HepG2 (cell line): ENCODE results near the gene DSN1. TPM values are rescaled to one million over a fixed set of nuclear protein-coding genes. Genes with fewer than 3 reads are reported as not detected.
A peak's percentile ranks its signal among the peaks of the same experiment; 100 is the strongest.

Experiments used
- ARID5B ChIP-seq: IDR thresholded peaks from 2 replicates; pipeline ENCODE4 v1.4.0; 2020; ENCODE audit warnings: mild to moderate bottlenecking, missing genetic modification reagents
- EHMT2 ChIP-seq: fragments of 200-600 bp; sonication (generic); IDR thresholded peaks from 2 replicates; pipeline ENCODE4 v1.7.0; 2017; ENCODE audit warnings: antibody characterized with exemption, low read depth, low read length, borderline replicate concordance
- IRF2 ChIP-seq: IDR thresholded peaks from 2 replicates; pipeline ENCODE4 v1.6.1; 2018; ENCODE audit warnings: missing genetic modification reagents, missing compliant biosample characterization
- PLSCR1 ChIP-seq: sonication (generic); formaldehyde crosslinking; IDR thresholded peaks from 2 replicates; pipeline ENCODE4 v1.5.0; 2020; ENCODE audit warnings: missing genetic modification reagents, mild to moderate bottlenecking, borderline replicate concordance
- RBM22 ChIP-seq: fragments of 200-400 bp; formaldehyde crosslinking; optimal IDR thresholded peaks from 2 replicates; pipeline ENCODE3; 2017; ENCODE audit warnings: mild to moderate bottlenecking, low read length, moderate library complexity
- RFXAP ChIP-seq: sonication (generic); formaldehyde crosslinking; IDR thresholded peaks from 2 replicates; pipeline ENCODE4 v1.4.0; 2020; ENCODE audit warnings: missing genetic modification reagents, borderline replicate concordance
- SETDB1 ChIP-seq: sonication (generic); formaldehyde crosslinking; IDR thresholded peaks from 2 replicates; pipeline ENCODE4 v1.5.1; 2020; ENCODE audit warnings: missing genetic modification reagents, mild to moderate bottlenecking, borderline replicate concordance
- SOX13 ChIP-seq, 3 experiments: fragments of 450-650 bp in 1 of 3; sonication (generic) in 1 of 3; formaldehyde crosslinking in 1 of 3; IDR thresholded peaks in 2 of 3; conservative IDR thresholded peaks in 1 of 3; 2 replicates each; pipeline versions ENCODE4 v1.5.0 to v1.6.1; 2016 to 2020; ENCODE audit warnings: antibody characterized with exemption in 1 of 3, mild to moderate bottlenecking in 1 of 3, missing compliant biosample characterization in 1 of 3, missing genetic modification reagents in 1 of 3, moderate library complexity in 1 of 3
- TRIM22 ChIP-seq: fragments of 450-650 bp; IDR thresholded peaks from 2 replicates; pipeline ENCODE4 v1.6.1; 2017
- ZBTB49 ChIP-seq: sonication (generic); formaldehyde crosslinking; IDR thresholded peaks from 2 replicates; pipeline ENCODE4 v1.4.0; 2020; ENCODE audit warnings: missing genetic modification reagents, borderline replicate concordance
- ZNF230 ChIP-seq: sonication (generic); formaldehyde crosslinking; IDR thresholded peaks from 2 replicates; pipeline ENCODE4 v1.4.0; 2020; ENCODE audit warnings: mild to moderate bottlenecking, missing genetic modification reagents
- ZNF276 ChIP-seq: sonication (generic); formaldehyde crosslinking; IDR thresholded peaks from 2 replicates; pipeline ENCODE4 v1.4.0; 2020; ENCODE audit warnings: mild to moderate bottlenecking, low read depth, missing genetic modification reagents
- ZNF503 ChIP-seq: sonication (generic); formaldehyde crosslinking; IDR thresholded peaks from 2 replicates; pipeline ENCODE4 v1.4.0; 2020; ENCODE audit warnings: missing genetic modification reagents
- ZSCAN20 ChIP-seq: sonication (generic); formaldehyde crosslinking; IDR thresholded peaks from 2 replicates; pipeline ENCODE4 v1.4.0; 2020; ENCODE audit warnings: missing genetic modification reagents, mild to moderate bottlenecking, borderline replicate concordance
- ZZZ3 ChIP-seq: sonication (generic); formaldehyde crosslinking; IDR thresholded peaks from 2 replicates; pipeline ENCODE4 v1.4.0; 2020; ENCODE audit warnings: missing genetic modification reagents, mild to moderate bottlenecking, borderline replicate concordance
- polyA plus RNA-seq, 8 experiments: library from polyadenylated mRNA; depleted of rRNA in 3 of 8; stranded (reverse) in 7 of 8; unstranded in 1 of 8; fragments of >200 nt; fragmentation: Illumina TruSeq in 4 of 8; extraction: Trizol in 4 of 8; gene quantifications; 2 replicates each; pipeline versions ENCODE4 v1.2.1 to v1.2.3, GENCODE V29; 2011 to 2016; ENCODE audit warnings: low read depth in 4 of 8, missing spikeins in 1 of 8, mixed read lengths in 1 of 8; ENCODE audit not compliant: insufficient read depth in 1 of 8
- total RNA-seq, 5 experiments: library from RNA; depleted of rRNA; stranded (reverse); fragments of >200 nt; fragmentation: Illumina TruSeq; extraction: Trizol; gene quantifications; 2 replicates each; pipeline ENCODE4 v1.2.3, GENCODE V29; 2016; ENCODE audit warnings: low read depth in 1 of 5

The DSN1 gene
- total and polyA plus RNA-seq, 2 of the 13 experiments (the other 11 are each of a cell fraction or from before 2014, with no cell fraction given), result 18.7 to 53.7 TPM

GRCh38 chr20:36754656-36755222, 18.8 kb downstream of the DSN1 start (continued):
- no peak for TF ChIP-seq SOX13 (IDR thresholded peaks at IDR 0.05)
- TF ChIP-seq SOX13 (CRISPR knock-in tag; conservative IDR thresholded peaks at IDR 0.05 in 1 of 2, IDR thresholded peaks at IDR 0.05 in 1 of 2), result peak in 1 of 2 experiments; percentile 14; a peak in 1 of 4 replicates
- no peak for TF ChIP-seq ZNF503 (CRISPR knock-in tag)
- peak; percentile 22 for TF ChIP-seq RBM22
- TF ChIP-seq ZNF276, result 0 out of 2 replicates have a peak, but pooled peaks have one; percentile 72
- TF ChIP-seq PLSCR1 (CRISPR knock-in tag), result no peak
- TF ChIP-seq ZBTB49 (CRISPR knock-in tag), result no peak
- TF ChIP-seq RFXAP, result no peak
- TF ChIP-seq ZNF230, result peak; percentile 84; the same call in 1 of the 2 replicates
- no peak for TF ChIP-seq TRIM22
- TF ChIP-seq ARID5B (CRISPR knock-in tag), result no peak
- no peak for TF ChIP-seq ZSCAN20 (CRISPR knock-in tag)
- peak; percentile 70; the same call in 1 of the 2 replicates for TF ChIP-seq IRF2
- no peak for TF ChIP-seq SETDB1 (CRISPR knock-in tag)
- TF ChIP-seq EHMT2, result no peak
- 0 out of 2 replicates have a peak, but pooled peaks have one; percentile 54 for TF ChIP-seq ZZZ3 (CRISPR knock-in tag)
